Gastrocnemius medialis (tissue), 4 donors: Measurements from ENCODE around the gene SPTLC3. TPM values are rescaled to one million over a fixed set of nuclear protein-coding genes. Genes with fewer than 3 reads are reported as not detected.

Experiments used
- ATAC-seq, 2 donors: fragments of 150-250 bp; one replicate each; pipeline ENCODE4 v1.9.1; 2016
- DNase-seq, 2 donors: peaks; one replicate each; pipeline ENCODE4 v3.0.0-alpha.2; 2019
- H3K27ac ChIP-seq, 4 donors: fragments of 200-600 bp; sonication (generic); 1 replicate in 1 of 4; 2 replicates in 3 of 4; pipeline ENCODE4 v1.5.1; 2016 to 2018; ENCODE audit warnings: mild to moderate bottlenecking in 2 of 4, moderate library complexity in 1 of 4
- H3K27me3 ChIP-seq, 3 donors: fragments of 200-600 bp; sonication (generic) in 2 of 3; 1 replicate in 1 of 3; 2 replicates in 2 of 3; pipeline versions ENCODE4 v1.5.1 to v1.6.0; 2016 to 2019; ENCODE audit warnings: mild to moderate bottlenecking in 1 of 3, moderate library complexity in 1 of 3
- H3K36me3 ChIP-seq, 2 donors: fragments of 200-600 bp; sonication (generic) in 1 of 2; one replicate each; pipeline ENCODE4 v1.5.1; 2017 to 2018
- H3K4me1 ChIP-seq, 2 donors: fragments of 200-600 bp; sonication (generic) in 1 of 2; one replicate each; pipeline ENCODE4 v1.5.1; 2016 to 2017; ENCODE audit warnings: mild to moderate bottlenecking in 2 of 2
- H3K4me3 ChIP-seq, 4 donors: fragments of 200-600 bp; sonication (generic) in 3 of 4; 1 replicate in 1 of 4; 2 replicates in 3 of 4; pipeline ENCODE4 v1.5.1; 2016 to 2019; ENCODE audit warnings: mild to moderate bottlenecking in 2 of 4
- H3K9me3 ChIP-seq, 3 donors: fragments of 200-600 bp; sonication (generic) in 2 of 3; 1 replicate in 1 of 3; 2 replicates in 2 of 3; pipeline ENCODE4 v1.5.1; 2016 to 2019
- POLR2A ChIP-seq, 2 donors: fragments of 450-650 bp; IDR thresholded peaks; one replicate each; pipeline ENCODE4 v1.6.1; 2017; ENCODE audit warnings: antibody characterized with exemption in 2 of 2, mild to moderate bottlenecking in 2 of 2, moderate library complexity in 2 of 2
- in situ Hi-C, 4 donors: fragments of 200-750 bp; cut with MboI; loops; one replicate each; pipeline versions ENCODE4 v1.15.0 to v1.8.0; 2017; ENCODE audit warnings: low sequenced_read_pairs in 4 of 4
- intact Hi-C: fragments of 100-400 bp; cut with DNase I; formaldehyde crosslinking; loops from one replicate; pipeline ENCODE4 v1.15.1; 2023; ENCODE audit warnings: low total_unique reads
- total RNA-seq, 4 donors: library from RNA; depleted of rRNA; stranded (reverse); fragments of >200 nt; gene quantifications; one replicate each; pipeline versions ENCODE4 v1.1.0 to v1.2.3, GENCODE V29; 2016
- TF ChIP-seq, protein P1 (sequence below), 5 experiments: fragments of 450-650 bp in 3 of 5; fragments of 200-600 bp in 2 of 5; sonication (generic) in 2 of 5; IDR thresholded peaks in 4 of 5; conservative IDR thresholded peaks in 1 of 5; 1 replicate in 4 of 5; 2 replicates in 1 of 5; pipeline ENCODE4 v1.5.1; 2016 to 2019; ENCODE audit warnings: antibody characterized with exemption in 5 of 5, mild to moderate bottlenecking in 3 of 5, moderate library complexity in 3 of 5

SPTLC3 gene
- total RNA-seq, 4 donors from 2014 or later, result 0.46 to 2.4 (median 1.2) TPM

DNA sequence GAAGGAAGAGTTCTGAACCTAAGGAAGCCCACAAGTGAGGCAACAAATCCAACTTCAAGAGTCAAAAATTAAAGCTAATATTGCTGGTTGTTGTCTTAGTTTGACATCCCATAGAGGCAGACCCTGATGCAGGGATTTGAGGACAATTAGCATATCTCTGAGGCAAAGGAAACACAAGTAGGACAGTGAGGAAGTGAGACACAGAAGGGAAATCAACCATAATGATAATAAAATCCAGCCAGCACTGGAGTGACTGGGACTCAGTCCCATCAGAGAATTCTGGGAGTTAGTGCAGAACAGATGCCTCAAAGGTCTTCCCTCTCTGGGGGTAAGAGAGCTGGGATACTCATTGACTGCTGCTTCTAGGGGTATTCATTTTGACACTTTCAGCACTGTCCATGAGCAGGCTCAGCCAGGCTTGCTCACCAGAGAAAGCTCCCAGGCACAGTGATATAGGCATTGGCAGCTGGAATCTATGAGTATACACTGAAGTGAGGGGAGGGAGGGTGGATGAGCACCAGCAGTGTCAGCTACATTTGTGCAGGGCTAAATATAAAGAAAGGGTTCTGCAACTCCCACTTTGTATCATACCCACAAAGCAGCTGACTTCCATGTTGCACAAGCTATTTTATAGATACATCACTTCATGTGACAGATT, 43.4 kb upstream of the SPTLC3 start:
- ATAC-seq (no peak), DNase-seq (no peak)
- H3K9me3 ChIP-seq, result no peaks in the 10 kb centered on the region
- no peaks in the 10 kb centered on the region for H3K36me3 ChIP-seq
- no peak overlapping the region for H3K27ac ChIP-seq
- no peak overlapping the region for H3K4me3 ChIP-seq
- in situ Hi-C loops (no loop called here), intact Hi-C loops (loop anchor here (5.0 kb wide), 1 partner anchor 142 kb away; no protein-coding TSS in a partner anchor)
- TF ChIP-seq POLR2A (IDR thresholded peaks at IDR 0.05), result no peak
- TF ChIP-seq, protein P1, sequence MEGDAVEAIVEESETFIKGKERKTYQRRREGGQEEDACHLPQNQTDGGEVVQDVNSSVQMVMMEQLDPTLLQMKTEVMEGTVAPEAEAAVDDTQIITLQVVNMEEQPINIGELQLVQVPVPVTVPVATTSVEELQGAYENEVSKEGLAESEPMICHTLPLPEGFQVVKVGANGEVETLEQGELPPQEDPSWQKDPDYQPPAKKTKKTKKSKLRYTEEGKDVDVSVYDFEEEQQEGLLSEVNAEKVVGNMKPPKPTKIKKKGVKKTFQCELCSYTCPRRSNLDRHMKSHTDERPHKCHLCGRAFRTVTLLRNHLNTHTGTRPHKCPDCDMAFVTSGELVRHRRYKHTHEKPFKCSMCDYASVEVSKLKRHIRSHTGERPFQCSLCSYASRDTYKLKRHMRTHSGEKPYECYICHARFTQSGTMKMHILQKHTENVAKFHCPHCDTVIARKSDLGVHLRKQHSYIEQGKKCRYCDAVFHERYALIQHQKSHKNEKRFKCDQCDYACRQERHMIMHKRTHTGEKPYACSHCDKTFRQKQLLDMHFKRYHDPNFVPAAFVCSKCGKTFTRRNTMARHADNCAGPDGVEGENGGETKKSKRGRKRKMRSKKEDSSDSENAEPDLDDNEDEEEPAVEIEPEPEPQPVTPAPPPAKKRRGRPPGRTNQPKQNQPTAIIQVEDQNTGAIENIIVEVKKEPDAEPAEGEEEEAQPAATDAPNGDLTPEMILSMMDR (IDR thresholded peaks at IDR 0.05 in 4 of 5, conservative IDR thresholded peaks at IDR 0.05 in 1 of 5), result no peak
- H3K27me3 ChIP-seq, result no peaks in the 10 kb centered on the region
- H3K4me1 ChIP-seq, result no peaks in the 10 kb centered on the region

DNA sequence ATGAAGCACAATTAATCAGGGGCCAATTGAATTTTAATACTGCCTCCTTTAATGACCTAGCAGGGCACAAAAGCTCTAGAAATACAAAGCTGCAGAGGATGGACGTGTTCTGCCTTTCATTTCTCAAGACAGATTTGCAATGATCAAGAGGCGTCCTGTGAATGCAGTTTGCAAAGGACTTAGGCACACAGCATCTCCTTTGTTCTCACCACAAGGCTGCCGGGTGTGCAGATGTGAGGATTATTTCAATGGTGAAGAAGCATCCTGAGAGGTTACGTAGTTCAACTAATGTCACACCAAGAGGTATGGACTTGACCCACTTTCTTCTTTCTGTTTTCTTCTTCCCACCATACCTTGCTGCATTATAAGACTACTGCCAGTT, 42.9 kb upstream of the SPTLC3 start:
- H3K27me3 ChIP-seq, result no peaks in the 10 kb centered on the region
- in situ Hi-C loops, result no loop called here
- H3K36me3 ChIP-seq, result no peaks in the 10 kb centered on the region
- intact Hi-C loops, result loop anchor here (5.0 kb wide), 1 partner anchor 141 kb away; no protein-coding TSS in a partner anchor
- H3K4me1 ChIP-seq, result no peaks in the 10 kb centered on the region
- ATAC-seq (no peak), DNase-seq (no peak)
- no peak overlapping the region for H3K27ac ChIP-seq
- TF ChIP-seq, protein P1 (IDR thresholded peaks at IDR 0.05 in 4 of 5, conservative IDR thresholded peaks at IDR 0.05 in 1 of 5), result no peak
- TF ChIP-seq POLR2A (IDR thresholded peaks at IDR 0.05), result no peak
- no peaks in the 10 kb centered on the region for H3K9me3 ChIP-seq
- H3K4me3 ChIP-seq, result no peak overlapping the region

DNA sequence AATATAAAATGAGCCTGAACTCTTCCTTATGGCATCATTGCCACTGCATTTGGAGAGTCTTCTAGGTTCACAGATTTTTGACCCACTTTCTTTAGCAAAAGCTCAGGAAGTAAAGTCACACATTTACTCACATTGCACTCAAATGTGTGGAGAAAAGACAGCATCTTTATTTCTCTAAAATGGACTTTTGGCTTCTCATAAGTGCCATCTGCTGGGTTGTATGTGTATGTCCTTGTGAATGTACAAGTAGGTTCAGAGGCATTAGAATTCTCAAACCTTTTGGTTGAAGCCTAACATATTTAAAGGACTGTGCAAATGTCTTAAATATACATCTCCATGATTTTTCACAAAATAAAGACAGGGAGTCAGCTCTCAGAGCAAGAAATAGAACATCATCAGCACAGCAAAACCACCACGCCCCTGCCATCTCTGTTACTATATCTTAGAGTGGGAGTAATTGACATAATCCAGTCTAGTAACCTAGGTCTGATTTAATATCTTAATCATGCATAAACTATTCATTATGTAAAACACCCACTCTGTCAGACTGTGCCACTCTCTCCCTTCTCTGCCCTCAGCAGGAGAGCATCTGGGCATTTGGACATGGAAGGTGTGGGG, 42.2 kb upstream of the SPTLC3 start:
- Histone ChIP-seq H3K4me3 (no peak overlapping the region), H3K4me1 (no peaks in the 10 kb centered on the region), H3K27ac (no peak overlapping the region), H3K9me3 (no peaks in the 10 kb centered on the region), H3K36me3 (no peaks in the 10 kb centered on the region), H3K27me3 (no peaks in the 10 kb centered on the region)
- in situ Hi-C loops (no loop called here), intact Hi-C loops (loop anchor here (5.0 kb wide), 1 partner anchor 141 kb away; no protein-coding TSS in a partner anchor)
- no peak for ATAC-seq
- TF ChIP-seq, protein P1 (IDR thresholded peaks at IDR 0.05 in 4 of 5, conservative IDR thresholded peaks at IDR 0.05 in 1 of 5), result no peak
- no peak for TF ChIP-seq POLR2A (IDR thresholded peaks at IDR 0.05)
- no peak for DNase-seq

DNA sequence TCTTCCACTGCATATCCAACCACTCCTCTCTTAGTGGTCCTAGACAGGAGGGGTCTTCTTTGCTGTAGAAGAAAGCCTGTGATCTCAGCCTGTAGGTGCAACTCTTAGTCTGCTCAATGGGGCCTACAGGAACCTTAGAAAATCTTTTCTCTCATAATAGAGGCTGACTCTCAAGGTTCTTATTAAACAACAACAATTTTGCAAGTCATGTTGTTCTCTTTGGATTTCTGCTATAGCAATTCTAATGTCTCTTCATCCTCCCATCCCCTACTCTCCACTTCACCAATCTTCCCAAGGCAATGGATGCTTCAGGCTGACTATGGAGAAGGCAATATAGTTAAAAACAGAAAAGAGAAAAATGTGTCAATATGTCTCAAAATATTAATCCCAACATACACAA, 40.8 kb upstream of the SPTLC3 start:
- TF ChIP-seq, protein P1 (IDR thresholded peaks at IDR 0.05 in 4 of 5, conservative IDR thresholded peaks at IDR 0.05 in 1 of 5), result no peak
- TF ChIP-seq POLR2A (IDR thresholded peaks at IDR 0.05), result no peak
- no peaks in the 10 kb centered on the region for H3K4me1 ChIP-seq
- no peak overlapping the region for H3K27ac ChIP-seq
- ATAC-seq (no peak), DNase-seq (no peak)
- in situ Hi-C loops (no loop called here), intact Hi-C loops (loop anchor here (5.0 kb wide), 1 partner anchor 139 kb away; no protein-coding TSS in a partner anchor)
- H3K9me3 ChIP-seq, result no peaks in the 10 kb centered on the region
- no peaks in the 10 kb centered on the region for H3K36me3 ChIP-seq
- H3K4me3 ChIP-seq, result no peak overlapping the region
- H3K27me3 ChIP-seq, result no peaks in the 10 kb centered on the region
